NCI-H526 (cell line): Measurements from ENCODE around the gene DLG1.

Source experiments
- DNase-seq, 2 experiments: peaks; one replicate each; lab custom pipeline; 2025; lab: John Stamatoyannopoulos, UW

Gene DLG1

DNA sequence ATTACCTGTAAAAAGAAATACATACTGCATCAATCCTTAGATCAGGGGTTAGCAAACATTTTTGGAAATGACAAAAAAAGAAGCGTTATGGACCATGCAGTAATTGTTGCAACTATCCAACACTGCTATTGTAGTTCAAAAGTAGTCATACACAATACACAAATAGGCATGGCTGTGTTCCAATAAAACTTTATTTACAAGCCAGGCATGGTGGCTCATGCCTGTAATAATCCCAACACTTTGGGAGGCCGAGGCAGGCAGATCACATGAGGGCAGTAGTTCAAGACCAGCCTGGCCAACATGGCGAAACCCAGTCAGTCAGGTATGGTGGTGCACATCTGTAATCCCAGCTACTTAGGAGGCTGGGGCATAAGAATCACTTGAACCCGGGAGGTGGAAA is 124.8 kb downstream of the DLG1 start:
- DNase-seq = no peak

DNA sequence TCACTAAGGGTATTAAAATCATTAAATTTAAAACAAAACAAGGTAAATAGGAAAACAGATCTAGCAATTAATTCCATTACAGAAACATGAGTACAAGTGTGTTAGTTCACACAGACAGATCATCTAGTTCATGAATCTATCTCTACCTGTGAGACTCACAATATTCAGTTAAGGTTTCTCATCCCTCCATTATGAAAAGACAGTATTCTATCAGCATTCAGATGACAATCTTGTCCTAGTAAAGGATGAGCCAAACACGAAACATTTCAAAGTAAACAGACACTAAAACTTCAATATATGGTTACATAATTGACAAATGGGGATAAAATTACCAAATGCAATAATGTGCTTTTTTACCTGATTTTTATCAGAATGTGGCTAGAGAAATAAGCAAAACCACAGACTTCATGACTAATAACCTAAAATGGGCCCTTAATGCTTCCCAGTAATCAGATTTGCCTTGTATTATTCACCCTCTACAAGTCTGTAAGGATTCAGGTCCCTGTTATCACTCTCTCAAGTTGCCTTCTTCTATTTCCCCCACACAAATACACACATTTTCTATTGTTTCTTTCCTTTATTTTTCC is 126.8 kb downstream of the DLG1 start:
- no peak for DNase-seq

DNA sequence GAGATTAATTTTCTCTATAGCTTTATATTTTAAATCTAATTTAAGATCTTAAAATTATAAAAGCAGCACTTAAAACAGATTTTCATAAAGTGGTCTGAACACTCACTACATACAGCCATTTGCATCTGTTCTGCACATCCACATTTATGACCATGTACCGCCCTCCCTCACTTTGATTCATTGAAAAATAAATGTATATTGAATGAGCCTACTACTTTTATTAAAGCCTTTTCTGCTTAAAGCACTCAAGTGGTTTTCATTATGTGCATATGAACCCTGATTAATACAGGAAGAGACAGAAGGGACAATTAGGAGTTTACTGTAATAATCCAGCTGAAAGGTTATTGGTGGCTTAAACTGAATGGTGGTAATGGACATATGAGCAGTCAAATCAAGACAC is 129.4 kb downstream of the DLG1 start:
- peak; percentile 28 to 52 for DNase-seq

DNA sequence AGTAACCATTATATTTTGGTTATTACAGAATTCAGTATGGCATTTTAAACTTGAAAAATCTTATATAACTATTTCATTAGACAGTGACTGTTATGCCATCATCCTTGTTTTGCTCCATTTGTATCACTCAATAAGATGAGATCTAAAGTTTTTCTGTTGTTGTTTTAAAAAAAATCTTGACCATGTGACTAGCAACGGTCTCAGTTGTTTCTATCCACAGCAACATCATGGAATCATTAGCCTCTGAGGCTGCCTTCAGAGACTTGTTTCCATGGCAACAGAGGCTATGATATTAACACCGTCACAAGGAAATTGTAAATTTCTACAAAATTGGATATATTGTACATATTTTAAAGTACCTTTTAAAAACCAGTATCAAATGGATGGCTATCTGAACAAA is 129.8 kb downstream of the DLG1 start:
- DNase-seq = peak; percentile 46 to 73

DNA sequence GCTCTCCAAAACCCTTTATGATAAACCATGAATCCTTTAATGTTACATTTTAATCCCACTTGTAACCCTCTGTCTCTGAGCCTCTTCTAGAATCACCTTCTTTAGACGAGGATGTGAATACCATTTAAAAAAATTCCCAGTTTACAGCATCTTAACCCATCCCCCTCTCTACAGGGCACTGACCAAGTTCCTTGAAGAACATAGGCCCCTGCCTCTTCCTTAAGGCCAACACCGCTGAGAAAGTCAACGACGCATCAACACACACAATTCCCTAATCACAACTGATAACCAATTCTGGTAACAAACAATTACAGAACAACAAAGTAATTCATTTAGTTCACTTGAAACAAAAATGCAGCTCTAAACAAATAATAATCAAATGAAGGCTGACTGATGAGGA is 130.3 kb downstream of the DLG1 start:
- peak; percentile 43 to 60 for DNase-seq

DNA sequence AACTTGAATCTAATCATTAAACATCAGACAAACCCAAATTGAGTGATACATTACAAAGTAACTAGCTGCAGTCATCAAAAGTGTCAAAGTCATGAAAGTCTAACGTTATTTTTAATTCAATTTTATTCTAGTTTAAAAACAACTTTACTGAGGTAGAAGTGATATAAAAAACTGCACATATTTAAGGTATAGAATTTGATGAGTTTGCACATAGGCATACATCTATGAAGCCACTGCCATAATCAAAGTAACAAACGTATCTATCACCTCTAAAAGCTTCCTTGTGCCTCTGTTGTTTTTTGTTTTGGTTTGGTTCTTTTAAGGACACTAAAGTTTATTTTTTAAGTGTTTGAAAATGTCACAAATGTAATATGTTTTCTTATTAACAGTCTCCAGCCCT is 130.9 kb downstream of the DLG1 start:
- DNase-seq = no peak

- DNase-seq = peak in 1 of 2 experiments; percentile 22
These were observed 132.5 kb downstream of the DLG1 start for GRCh38 chr3:197165890-197166289.

- DNase-seq = no peak
These were observed 143.4 kb downstream of the DLG1 start for GRCh38 chr3:197155046-197155445.

GRCh38 chr3:197151580-197151979 is 146.8 kb downstream of the DLG1 start:
- peak; percentile 65 to 84 for DNase-seq

GRCh38 chr3:197149528-197149927 is 148.9 kb downstream of the DLG1 start:
- no peak for DNase-seq

DNA sequence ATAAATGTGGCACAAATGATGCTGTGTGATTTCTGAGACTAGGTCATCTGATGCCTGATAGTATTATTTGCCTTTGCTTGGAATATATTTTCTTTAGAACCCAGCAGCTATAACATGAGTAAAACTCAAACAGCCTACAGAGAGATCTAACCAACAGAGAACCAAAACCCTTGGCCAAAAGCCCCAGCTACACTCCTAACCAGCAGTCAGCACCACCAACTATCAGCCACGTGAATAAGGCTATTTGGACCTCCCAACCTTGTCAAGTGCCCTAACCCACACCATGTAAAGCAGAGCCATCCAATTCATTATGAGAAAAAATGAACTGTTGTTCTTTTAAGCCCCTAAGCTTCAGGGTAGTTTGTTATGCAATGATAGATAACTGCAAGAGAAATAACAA is 154.2 kb downstream of the DLG1 start:
- DNase-seq = no peak

- DNase-seq = no peak
These were observed 158.8 kb downstream of the DLG1 start for GRCh38 chr3:197139586-197139985.

GRCh38 chr3:197137751-197138150 is 160.7 kb downstream of the DLG1 start:
- no peak for DNase-seq

- no peak for DNase-seq
These were observed 161.7 kb downstream of the DLG1 start for GRCh38 chr3:197136744-197137143.

DNA sequence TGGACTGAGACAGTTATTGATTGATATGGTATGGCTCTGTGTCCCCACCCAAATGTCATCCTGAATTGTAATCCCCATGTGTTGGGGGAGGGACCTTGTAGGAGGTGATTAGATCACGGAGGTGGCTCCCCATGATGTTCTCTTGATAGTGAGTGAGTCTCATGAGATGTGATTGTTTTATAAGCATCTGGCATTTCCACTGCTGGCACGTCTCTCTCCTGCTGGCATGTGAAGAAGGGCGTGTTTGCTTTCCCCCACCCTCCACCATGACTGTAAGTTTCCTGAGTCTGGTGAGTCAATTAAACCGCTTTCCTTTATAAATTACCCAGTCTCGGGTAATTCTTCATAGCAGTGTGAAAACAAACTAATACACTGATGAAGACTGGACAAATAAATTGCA is 163.2 kb downstream of the DLG1 start:
- DNase-seq = no peak

- no peak for DNase-seq
These were observed 165.4 kb downstream of the DLG1 start for GRCh38 chr3:197132916-197133530.

- DNase-seq = no peak
These were observed 172.8 kb downstream of the DLG1 start for GRCh38 chr3:197125636-197126035.

DNA sequence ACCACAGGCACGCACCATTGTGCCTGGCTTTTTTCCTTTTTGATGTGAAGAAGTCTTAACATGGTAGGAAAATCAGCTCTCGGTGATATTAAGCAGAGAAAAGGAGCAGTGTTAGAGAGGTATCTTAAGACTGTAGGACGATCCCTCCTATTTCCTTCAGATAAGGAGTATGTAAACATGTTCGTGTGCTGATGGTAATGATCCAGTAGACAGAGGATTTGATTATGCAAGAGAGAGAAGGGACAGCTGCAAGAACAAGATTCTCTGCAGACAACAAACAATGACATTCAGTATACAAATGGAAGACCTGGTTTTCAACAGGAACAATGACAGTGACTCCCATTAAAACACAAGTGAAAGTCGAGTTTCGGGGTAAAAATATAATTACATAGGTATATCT is 173.7 kb downstream of the DLG1 start:
- DNase-seq = peak; percentile 18 to 35

- no peak for DNase-seq
These were observed 176.0 kb downstream of the DLG1 start for GRCh38 chr3:197122394-197122793.

- DNase-seq = no peak
These were observed 181.3 kb downstream of the DLG1 start for GRCh38 chr3:197117114-197117513.

DNA sequence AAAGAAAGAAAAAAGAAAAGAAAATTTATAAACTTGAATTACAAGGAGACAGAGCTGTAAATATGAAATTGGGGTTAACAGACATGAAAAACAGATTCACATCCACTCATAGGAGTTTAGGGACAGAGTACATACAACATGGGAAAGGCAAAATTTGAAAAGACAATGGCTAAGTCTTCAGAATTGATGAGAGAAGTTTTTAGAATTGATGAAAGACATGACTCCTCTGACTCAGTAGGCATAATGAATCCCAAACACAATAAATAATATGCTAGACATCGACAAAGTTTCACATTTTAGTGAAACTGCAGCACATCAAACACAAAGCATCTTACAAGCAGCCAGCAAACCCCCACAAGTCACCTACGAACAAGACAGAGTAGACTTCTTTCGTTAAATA is 184.4 kb downstream of the DLG1 start:
- no peak for DNase-seq

GRCh38 chr3:197111685-197112084 is 186.7 kb downstream of the DLG1 start:
- DNase-seq = no peak

DNA sequence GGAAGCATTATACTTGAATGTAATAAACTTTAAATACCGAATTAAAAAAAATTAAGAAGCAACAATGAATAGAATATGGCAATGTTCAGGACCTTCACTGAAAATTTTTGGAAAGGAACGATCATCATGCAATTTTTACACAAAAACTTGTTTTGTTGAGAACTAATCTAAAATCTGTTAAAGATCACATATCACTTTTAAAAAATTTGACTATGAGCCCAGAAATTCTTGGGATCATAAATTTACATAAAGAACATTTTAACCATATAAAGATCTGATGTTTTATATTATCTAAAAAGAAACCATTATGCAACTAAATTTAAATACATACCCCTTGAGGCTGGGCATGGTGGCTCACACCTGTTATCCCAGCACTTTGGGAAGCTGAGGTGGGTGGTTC is 192.6 kb downstream of the DLG1 start:
- DNase-seq = no peak

GRCh38 chr3:197104738-197105137 is 193.7 kb downstream of the DLG1 start:
- DNase-seq = no peak
